SK-N-SH (cell line): ENCODE measurements around the gene LARP4. TPM values are rescaled to one million over a fixed set of nuclear protein-coding genes. Genes with fewer than 3 reads are reported as not detected.

ENCODE experiments used
- CTCF ChIA-PET: fragments of 300-600, 350-600 bp; formaldehyde crosslinking; extraction: SDS; loops from one replicate; lab custom pipeline; 2021; lab: Yijun Ruan, JAX
- POLR2A ChIA-PET: fragments of 350-600 bp; sonication (Branson Sonifier 250); formaldehyde crosslinking; extraction: SDS; loops from one replicate; lab custom pipeline; 2020; ENCODE audit warnings: antibody characterized with exemption, inconsistent platforms; lab: Yijun Ruan, JAX
- DNase-seq: peaks from one replicate; pipeline ENCODE4 v3.0.0; 2012
- H2AFZ ChIP-seq: fragments of 200-600 bp; sonication (generic); 2 replicates; pipeline ENCODE4 v1.8.1; 2016; ENCODE audit warnings: antibody characterized with exemption, mild to moderate bottlenecking, low read depth
- H3F3A ChIP-seq: fragments of 200-600 bp; sonication (generic); replicated peaks from 2 replicates; pipeline ENCODE3; 2016; ENCODE audit warnings: antibody characterized with exemption, mild to moderate bottlenecking; ENCODE audit not compliant: insufficient read depth
- H3K27ac ChIP-seq, 2 experiments: fragments of 200-500 bp in 1 of 2; fragments of 200-600 bp in 1 of 2; sonication (Bioruptor generic) in 1 of 2; sonication (generic), shearing (Covaris generic) in 1 of 2; 2 replicates each; pipeline versions ENCODE4 v1.5.1 to v1.6.1; 2014 to 2016; ENCODE audit warnings: low read depth in 2 of 2, inconsistent platforms in 1 of 2, low read length in 1 of 2, mild to moderate bottlenecking in 1 of 2, mixed read lengths in 1 of 2
- H3K27me3 ChIP-seq: fragments of 200-600 bp; sonication (generic), shearing (Covaris generic); 2 replicates; pipeline ENCODE4 v1.6.1; 2016; ENCODE audit warnings: mixed run types; ENCODE audit not compliant: insufficient read depth
- H3K36me3 ChIP-seq, 2 experiments: fragments of 200-500 bp in 1 of 2; fragments of 200-600 bp in 1 of 2; sonication (Bioruptor generic) in 1 of 2; sonication (generic) in 1 of 2; replicated peaks in 1 of 2; 2 replicates each; pipeline versions ENCODE3 to v1.5.1; 2014 to 2016; ENCODE audit warnings: low read length in 1 of 2, mild to moderate bottlenecking in 1 of 2; ENCODE audit not compliant: insufficient read depth in 2 of 2, control insufficient read depth in 1 of 2
- H3K4me1 ChIP-seq, 2 experiments: fragments of 200-500 bp in 1 of 2; fragments of 200-600 bp in 1 of 2; sonication (Bioruptor generic) in 1 of 2; sonication (generic), shearing (Covaris generic) in 1 of 2; 2 replicates each; pipeline versions ENCODE4 v1.5.1 to v1.6.1; 2014 to 2016; ENCODE audit warnings: low read depth in 1 of 2, low read length in 1 of 2, mixed run types in 1 of 2; ENCODE audit not compliant: insufficient read depth in 2 of 2, control insufficient read depth in 1 of 2
- H3K4me2 ChIP-seq: fragments of 200-600 bp; sonication (generic), shearing (Covaris generic); 2 replicates; pipeline ENCODE4 v1.6.1; 2017; ENCODE audit warnings: mixed run types
- H3K4me3 ChIP-seq, 2 experiments: fragments of 200-500 bp in 1 of 2; fragments of 200-600 bp in 1 of 2; sonication (Bioruptor generic) in 1 of 2; sonication (generic), shearing (Covaris generic) in 1 of 2; 2 replicates each; pipeline versions ENCODE4 v1.5.1 to v1.8.1; 2014 to 2016; ENCODE audit warnings: low read depth in 2 of 2, inconsistent platforms in 1 of 2, low read length in 1 of 2, mild to moderate bottlenecking in 1 of 2, mixed read lengths in 1 of 2, moderate library complexity in 1 of 2
- H3K79me2 ChIP-seq: fragments of 200-600 bp; sonication (generic); 2 replicates; pipeline ENCODE4 v1.8.1; 2017; ENCODE audit warnings: mild to moderate bottlenecking; ENCODE audit not compliant: insufficient read depth
- H3K9ac ChIP-seq: fragments of 200-600 bp; sonication (generic); 2 replicates; pipeline ENCODE4 v1.6.1; 2017; ENCODE audit warnings: mixed run types
- H3K9me2 ChIP-seq: fragments of 200-600 bp; sonication (generic); 2 replicates; pipeline ENCODE4 v1.6.1; 2017; ENCODE audit warnings: mixed run types
- H3K9me3 ChIP-seq: fragments of 200-600 bp; sonication (generic); 2 replicates; pipeline ENCODE4 v1.6.1; 2017; ENCODE audit warnings: mixed run types, mild to moderate bottlenecking, moderate library complexity
- H4K20me1 ChIP-seq: fragments of 200-600 bp; sonication (generic); 2 replicates; pipeline ENCODE4 v1.6.1; 2017; ENCODE audit warnings: mild to moderate bottlenecking, mixed run types; ENCODE audit not compliant: insufficient read depth
- EP300 ChIP-seq, 2 experiments: IDR thresholded peaks; 2 replicates each; pipeline versions ENCODE4 v1.4.0 to v1.6.1; 2012; ENCODE audit warnings: borderline replicate concordance in 1 of 2, low read depth in 1 of 2, low read length in 1 of 2
- EZH2phosphoT487 ChIP-seq: fragments of 200-600 bp; sonication (generic); IDR thresholded peaks from 2 replicates; pipeline ENCODE4 v1.6.1; 2017; ENCODE audit warnings: low read depth, mixed run types, mild to moderate bottlenecking, antibody characterized with exemption, moderate library complexity, borderline replicate concordance
- FOSL2 ChIP-seq: IDR thresholded peaks from 2 replicates; pipeline ENCODE4 v1.4.0; 2012; ENCODE audit warnings: low read depth, mild to moderate bottlenecking, moderate library complexity, borderline replicate concordance
- FOXJ3 ChIP-seq: sonication (generic); formaldehyde crosslinking; IDR thresholded peaks from 2 replicates; pipeline ENCODE4 v1.5.1; 2020; ENCODE audit warnings: mild to moderate bottlenecking, missing genetic modification reagents
- FOXM1 ChIP-seq: IDR thresholded peaks from 2 replicates; pipeline ENCODE4 v1.4.0; 2012; ENCODE audit warnings: low read depth, mild to moderate bottlenecking
- GABPA ChIP-seq: IDR thresholded peaks from 2 replicates; pipeline ENCODE4 v1.4.0; 2012; ENCODE audit warnings: low read depth, mild to moderate bottlenecking
- JUND ChIP-seq: IDR thresholded peaks from 2 replicates; pipeline ENCODE4 v1.4.0; 2012
- MAX ChIP-seq: IDR thresholded peaks from 2 replicates; pipeline ENCODE4 v1.4.0; 2012; ENCODE audit warnings: low read depth
- MEF2A ChIP-seq: IDR thresholded peaks from 2 replicates; pipeline ENCODE4 v1.4.0; 2012; ENCODE audit warnings: low read depth, borderline replicate concordance
- MXI1 ChIP-seq: IDR thresholded peaks from 2 replicates; pipeline ENCODE4 v1.6.1; 2012; ENCODE audit warnings: mild to moderate bottlenecking, low read depth, low read length, improper control_type of control experiment
- PBX3 ChIP-seq: IDR thresholded peaks from 2 replicates; pipeline ENCODE4; 2012
- RCOR1 ChIP-seq: fragments of 150-350 bp; IDR thresholded peaks from 2 replicates; pipeline ENCODE4 v1.6.1; 2017; ENCODE audit warnings: antibody characterized with exemption, low read length
- SIN3A ChIP-seq: IDR thresholded peaks from 2 replicates; pipeline ENCODE4 v1.6.1; 2012; ENCODE audit warnings: low read depth, mild to moderate bottlenecking, low read length, moderate library complexity, borderline replicate concordance
- TAF1 ChIP-seq: IDR thresholded peaks from 2 replicates; pipeline ENCODE4 v1.6.1; 2012; ENCODE audit warnings: low read depth, mild to moderate bottlenecking, low read length, moderate library complexity, borderline replicate concordance
- TCF12 ChIP-seq: IDR thresholded peaks from 2 replicates; pipeline ENCODE4 v1.4.0; 2012
- TEAD4 ChIP-seq: IDR thresholded peaks from 2 replicates; pipeline ENCODE4 v1.4.0; 2012; ENCODE audit warnings: mild to moderate bottlenecking, borderline replicate concordance; ENCODE audit not compliant: insufficient read depth
- WGBS: methylation state at CpG from one replicate; pipeline ENCODE4 v1.1.6; 2017; ENCODE audit warnings: low lambda C conversion rate; 5-methylcytosine and 5-hydroxymethylcytosine counted together
- polyA plus RNA-seq, 3 experiments: library from polyadenylated mRNA; depleted of rRNA; stranded (reverse); fragments of >200 nt; gene quantifications; 2 replicates each; pipeline ENCODE4 v1.2.3, GENCODE V29; 2012

LARP4 gene
- polyA plus RNA-seq, 1 of the 3 experiments (the other 2 are of a cell fraction), result 10.8 TPM

GRCh38 chr12:50507930-50508329, 107.2 kb downstream of the LARP4 start:
- TF ChIP-seq TAF1 (no peak), TEAD4 (no peak), EP300 (IDR thresholded peaks at IDR 0.05; ENCODE audit: borderline replicate concordance in 1 of 2, low read depth in 1 of 2, low read length in 1 of 2) (no peak), FOXM1 (no peak), MXI1 (no peak), MEF2A (no peak), PBX3 (no peak), TCF12 (no peak), JUND (no peak), MAX (no peak), RCOR1 (no peak), GABPA (no peak)
- TF ChIP-seq, all 33 proteins: peak for 0
- Histone ChIP-seq H3K4me2 (peak overlapping the region; percentile 13; the same call in 1 of the 2 replicates), H4K20me1 (peaks cover 24% of the 10 kb centered on the region), H3F3A (peaks cover 11% of the 10 kb centered on the region), H3K27me3 (no peaks in the 10 kb centered on the region), H3K9ac (no peak overlapping the region), H3K9me2 (no peaks in the 10 kb centered on the region), H2AFZ (no peak overlapping the region), H3K27ac (no peak overlapping the region), H3K9me3 (no peaks in the 10 kb centered on the region), H3K4me1 (peaks cover 8 to 21% of the 10 kb centered on the region in 2 experiments; a peak in 3 of 4 replicates), H3K79me2 (peaks cover 79% of the 10 kb centered on the region), H3K4me3 (no peak overlapping the region), H3K36me3 (no peaks in the 10 kb centered on the region)
- ChIA-PET CTCF (interaction anchor here (0.7 to 9.1 kb wide), 8 partner anchors 13 to 763 kb away, joined by 3 to 165 read pairs (median 3); no protein-coding TSS in a partner anchor), POLR2A (interaction anchor here (1.2 kb wide), 1 partner anchor 134 kb away, joined by 4 read pairs; no protein-coding TSS in a partner anchor)
- 83% methylated on average over 2 of the region's 2 CpGs for WGBS
- no peak for DNase-seq

- CTCF ChIA-PET, result interaction anchor here (0.6 to 9.1 kb wide), 9 partner anchors 10 to 351 kb away, joined by 3 to 165 read pairs (median 3); no protein-coding TSS in a partner anchor
- WGBS, result 93% methylated on average over 6 of the region's 6 CpGs
These were observed 107.7 kb downstream of the LARP4 start for GRCh38 chr12:50508414-50508813.

More at GRCh38 chr12:50508414-50508813, 107.7 kb downstream of the LARP4 start:
- no peaks in the 10 kb centered on the region for H3K27me3 ChIP-seq
- H3K9me2 ChIP-seq, result no peaks in the 10 kb centered on the region
- no peak overlapping the region for H3K4me2 ChIP-seq
- no peak for DNase-seq
- no peaks in the 10 kb centered on the region for H3K9me3 ChIP-seq
- H3K4me3 ChIP-seq, result no peak overlapping the region
- H3K27ac ChIP-seq, result no peak overlapping the region
- H4K20me1 ChIP-seq, result peaks cover 24% of the 10 kb centered on the region
- H3K79me2 ChIP-seq, result peaks cover 84% of the 10 kb centered on the region
- H2AFZ ChIP-seq, result no peak overlapping the region
- peaks cover 8 to 21% of the 10 kb centered on the region in 2 experiments; a peak in 3 of 4 replicates for H3K4me1 ChIP-seq
- H3K9ac ChIP-seq, result no peak overlapping the region
- no peaks in the 10 kb centered on the region for H3K36me3 ChIP-seq
- TF ChIP-seq TCF12 (no peak), SIN3A (no peak), EZH2phosphoT487 (no peak), FOSL2 (no peak), FOXJ3 (CRISPR knock-in tag) (no peak)
- TF ChIP-seq, all 33 proteins: peak for 0
- POLR2A ChIA-PET, result interaction anchor here (1.2 kb wide), 1 partner anchor 134 kb away, joined by 4 read pairs; no protein-coding TSS in a partner anchor
- H3F3A ChIP-seq, result peaks cover 11% of the 10 kb centered on the region
